CD4-positive, alpha-beta T cell treated with Interleukin-15 for 1 hour (primary cell): ENCODE data around the gene SLC46A1.
"Not testable (repeated sequence)": the region's sequence is repeated elsewhere in the genome, so short reads cannot be mapped to it uniquely, and the experiment has no call there.

Experiments used
- DNase-seq: peaks from one replicate; pipeline ENCODE4 v3.0.0-alpha.2; 2020

SLC46A1 gene

DNA sequence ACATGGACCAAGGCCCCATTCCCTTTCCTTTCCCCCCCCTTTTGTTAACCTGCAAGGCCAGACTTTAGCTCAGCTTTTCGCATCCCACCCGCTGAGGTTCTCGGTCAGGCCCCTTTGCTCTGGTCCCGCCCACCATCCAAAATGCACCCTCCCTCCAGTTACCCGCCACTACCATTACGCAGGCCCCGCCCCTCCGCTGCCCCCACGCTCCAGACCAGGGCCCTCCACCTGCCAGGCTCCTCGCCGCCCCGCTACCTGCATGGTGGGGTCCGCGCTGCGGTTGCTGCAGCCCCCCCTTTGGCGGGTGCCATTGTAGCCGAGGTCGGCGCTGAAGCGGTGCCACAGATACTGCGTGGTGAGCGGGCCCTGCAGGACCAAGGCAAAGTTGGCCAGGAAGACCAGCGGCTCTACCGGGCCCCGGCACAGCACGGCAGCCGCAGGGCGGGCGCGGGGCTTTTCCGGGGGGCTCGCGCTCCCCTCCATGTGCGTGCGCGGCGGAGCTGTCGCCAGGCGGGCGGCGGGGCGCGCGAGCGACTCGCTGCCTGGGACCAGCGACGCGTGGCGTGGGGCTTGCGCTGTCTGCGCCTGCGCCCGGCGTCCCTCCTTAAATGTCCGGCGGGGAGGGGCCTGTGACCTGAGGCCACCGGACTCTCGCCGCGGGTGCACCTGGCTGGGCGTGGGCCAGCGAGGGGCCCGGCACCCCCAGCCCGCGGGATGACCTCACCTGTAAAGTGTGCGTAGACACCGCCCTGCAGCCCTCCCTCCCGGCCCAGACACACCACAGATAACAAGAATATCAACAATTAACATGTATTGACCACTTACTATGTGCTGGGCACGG is at the start of gene SLC46A1:
Gene SLC46A1, minus strand, starts transcription at position 581 of the 841 bp plus-strand sequence. Its CDS starts 98 bp downstream, at position 483.
- DNase-seq = no peak

DNA sequence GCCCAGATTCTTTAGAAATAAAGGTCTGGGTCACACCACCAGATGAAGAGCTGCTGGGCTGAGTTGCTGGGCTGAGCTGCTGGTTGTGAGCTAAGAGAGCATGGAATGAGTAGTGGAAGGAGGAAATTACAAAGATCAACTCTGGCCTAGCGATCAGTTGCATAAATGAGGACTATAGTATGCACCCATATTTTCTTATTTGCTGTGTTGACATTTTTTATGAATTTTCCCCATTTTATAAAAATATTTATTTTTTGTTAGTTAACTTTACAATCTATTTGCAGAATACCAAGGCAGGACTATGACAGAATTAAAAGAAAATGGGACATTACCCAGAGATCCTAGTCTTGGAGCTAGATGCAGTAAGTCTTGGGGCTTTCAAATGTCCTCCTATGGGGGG is 43.8 kb upstream of the SLC46A1 start:
- DNase-seq = no peak

DNA sequence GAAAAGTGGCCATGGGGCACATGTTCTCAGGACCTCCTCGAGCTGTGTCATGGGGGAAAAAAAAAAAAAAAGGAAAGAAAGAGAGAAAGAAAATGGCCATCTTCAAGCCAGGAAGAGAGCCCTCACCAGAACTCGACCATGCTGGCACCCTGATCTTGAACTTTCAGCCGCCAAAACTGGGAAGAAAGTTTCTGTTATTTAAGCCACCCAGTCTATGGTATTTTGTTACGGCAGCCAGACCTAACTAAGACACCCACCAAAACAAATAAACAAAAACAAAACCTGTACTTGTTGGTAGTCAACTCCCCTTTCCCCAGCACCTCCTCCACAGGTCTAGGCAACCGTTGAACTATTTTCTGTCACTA is 41.4 kb upstream of the SLC46A1 start:
- DNase-seq = no peak

DNA sequence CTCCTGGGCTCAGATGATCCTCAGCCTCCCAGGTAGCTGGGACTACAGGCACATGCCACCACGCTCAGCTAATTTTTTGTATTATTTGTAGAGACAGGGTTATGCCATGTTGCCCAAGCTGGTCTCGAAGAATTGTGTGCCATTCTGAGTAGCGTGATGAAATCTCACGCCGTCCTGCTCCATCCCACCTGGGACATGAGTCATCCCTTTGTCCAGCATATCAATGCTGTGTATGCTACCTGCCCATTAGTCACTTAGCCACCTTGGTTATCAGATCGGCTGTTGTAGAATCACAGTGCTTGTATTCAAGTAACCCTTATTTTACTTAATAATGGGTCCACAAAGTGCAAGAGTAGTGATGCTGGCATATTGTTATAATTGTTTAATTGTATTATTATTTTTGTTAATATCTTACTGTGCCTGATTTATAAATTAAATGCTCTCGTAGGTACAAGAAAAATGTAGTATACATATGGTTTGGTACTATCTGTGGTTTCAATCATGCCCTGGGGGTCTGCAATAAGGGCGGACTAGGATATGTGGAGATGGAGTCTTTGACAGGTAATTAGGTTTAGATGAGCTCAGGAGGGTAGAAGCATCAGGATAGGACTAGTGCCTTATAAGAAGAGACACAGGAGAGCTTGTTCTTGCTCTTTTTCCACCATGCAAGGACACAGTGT is 40.8 kb upstream of the SLC46A1 start:
- no peak for DNase-seq

DNA sequence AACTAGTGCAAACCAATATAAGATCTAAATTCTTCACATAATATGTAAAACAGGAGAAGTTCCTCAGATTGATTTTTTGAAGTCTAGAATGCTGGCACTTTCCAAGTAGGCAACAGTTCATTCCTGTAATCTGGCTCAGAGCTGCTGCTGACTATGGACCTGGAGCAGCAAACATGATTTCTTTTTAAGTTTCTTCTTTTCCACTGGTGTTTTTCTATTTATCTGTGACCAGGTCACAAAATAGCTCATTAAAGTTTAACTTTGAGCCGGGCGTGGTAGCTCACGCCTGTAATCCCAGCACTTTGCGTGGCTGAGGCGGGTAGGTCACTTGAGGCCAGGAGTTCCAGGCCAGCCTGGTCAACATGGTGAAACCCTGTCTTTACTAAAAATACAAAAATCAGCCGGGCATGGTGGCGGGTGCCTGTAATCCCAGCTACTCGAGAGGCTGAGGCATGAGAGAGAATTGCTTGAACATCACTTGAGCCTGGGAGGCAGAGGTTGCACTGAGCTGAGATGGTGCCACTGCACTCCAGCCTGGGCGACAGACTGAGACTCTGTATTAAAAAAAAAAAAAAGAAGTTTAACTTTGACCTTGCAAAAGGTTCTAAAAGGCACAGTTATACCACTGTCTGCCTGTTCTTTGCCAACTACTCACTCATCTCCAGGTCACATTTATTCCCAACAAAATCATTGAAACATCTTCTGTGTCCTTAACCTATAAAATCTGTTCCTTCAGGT is 38.1 kb upstream of the SLC46A1 start:
- no peak for DNase-seq

DNA sequence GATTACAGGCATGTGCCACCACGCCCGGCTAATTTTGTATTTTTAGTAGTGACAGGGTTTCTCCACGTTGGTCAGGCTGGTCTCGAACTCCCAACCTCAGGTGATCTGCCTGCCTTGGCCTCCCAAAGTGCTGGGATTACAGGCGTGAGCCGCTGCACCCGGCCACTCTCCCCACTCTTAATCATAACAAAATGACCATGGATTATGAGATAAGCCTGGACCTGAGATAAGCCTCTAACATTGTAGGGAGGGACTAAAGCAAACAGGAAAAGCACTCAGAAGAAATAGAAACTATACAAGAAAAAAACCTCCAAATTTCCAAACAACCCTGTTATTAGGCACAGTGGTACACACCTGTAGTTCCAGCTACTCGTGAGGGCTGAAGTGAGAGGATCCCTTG is 28.3 kb upstream of the SLC46A1 start:
- not testable (repeated sequence) for DNase-seq

DNA sequence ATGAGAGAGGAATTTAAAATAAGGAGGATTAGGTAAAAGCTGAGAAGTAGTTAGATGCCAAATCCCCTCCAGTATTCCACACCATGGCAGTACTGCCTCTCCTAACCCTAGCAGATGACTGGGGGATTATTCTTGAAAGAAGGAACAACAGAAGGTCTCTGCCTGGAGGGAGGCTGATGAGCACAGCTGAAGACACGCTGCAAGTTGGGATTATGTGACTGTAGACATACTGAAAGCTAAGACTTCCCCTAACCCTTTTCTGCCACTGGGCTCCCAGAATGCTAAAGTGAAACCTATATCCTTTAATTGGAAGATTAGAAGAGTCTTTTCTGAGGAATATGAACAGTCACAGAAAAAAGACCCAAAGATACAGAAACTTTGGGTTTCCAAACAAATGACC is 27.7 kb upstream of the SLC46A1 start:
- DNase-seq = no peak

DNA sequence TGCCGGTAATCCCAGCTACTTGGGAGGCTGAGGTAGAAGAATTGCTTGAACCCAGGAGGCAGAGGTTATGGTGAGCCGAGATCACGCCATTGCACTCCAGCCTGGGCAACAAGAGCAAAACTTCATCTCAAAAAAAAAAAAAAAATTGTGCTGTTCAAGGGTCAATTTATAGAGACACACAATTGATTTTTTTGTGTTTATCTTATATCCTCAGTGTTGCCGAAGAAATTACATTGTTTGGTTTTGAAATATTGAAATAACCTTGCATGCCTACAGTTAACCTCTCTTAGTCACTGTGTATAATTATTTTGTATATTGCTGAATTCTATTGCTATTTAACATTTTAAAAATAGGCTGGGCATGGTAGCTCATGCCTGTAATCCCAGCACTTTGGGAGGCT is 22.0 kb upstream of the SLC46A1 start:
- not testable (repeated sequence) for DNase-seq

DNA sequence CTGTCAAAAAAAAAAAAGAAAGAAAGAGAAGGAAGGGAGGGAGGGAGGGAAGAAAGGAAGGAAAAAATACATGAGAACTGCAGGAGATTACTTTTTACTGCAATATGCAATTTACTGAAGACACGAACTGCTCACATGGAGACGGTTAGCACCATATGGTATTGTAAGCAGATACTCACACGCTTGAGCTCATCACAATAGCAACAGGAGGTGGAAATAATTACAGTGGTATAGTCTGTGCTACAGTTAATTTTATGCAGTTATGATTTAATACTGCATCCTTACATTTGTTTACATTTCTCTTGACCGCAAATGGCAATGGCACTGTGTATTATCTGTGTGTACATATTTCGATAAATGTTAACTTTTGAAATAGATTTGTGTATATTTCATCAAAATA is 21.4 kb upstream of the SLC46A1 start:
- DNase-seq = no peak

DNA sequence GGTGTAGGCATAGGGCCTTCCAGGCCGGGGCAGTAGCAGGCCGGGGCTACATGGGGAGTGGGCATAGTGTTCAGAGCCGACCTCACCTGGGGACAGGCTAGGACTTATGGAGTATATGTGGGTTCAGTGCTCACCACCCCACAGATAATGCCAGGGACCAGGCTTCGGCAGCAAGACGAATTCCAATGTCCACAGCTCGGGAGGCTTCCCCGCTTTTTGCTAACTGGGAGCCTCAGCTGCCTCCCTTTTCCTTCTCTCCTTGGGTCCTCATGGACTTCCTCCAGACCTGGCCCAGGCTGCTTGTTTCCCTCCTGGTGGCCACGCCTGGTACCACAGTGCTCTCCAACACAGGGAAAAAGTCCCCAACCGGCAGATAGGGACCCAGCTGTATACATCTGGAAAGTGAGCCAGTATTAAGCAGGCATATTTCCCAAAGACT is 20.1 kb upstream of the SLC46A1 start:
- DNase-seq = no peak

DNA sequence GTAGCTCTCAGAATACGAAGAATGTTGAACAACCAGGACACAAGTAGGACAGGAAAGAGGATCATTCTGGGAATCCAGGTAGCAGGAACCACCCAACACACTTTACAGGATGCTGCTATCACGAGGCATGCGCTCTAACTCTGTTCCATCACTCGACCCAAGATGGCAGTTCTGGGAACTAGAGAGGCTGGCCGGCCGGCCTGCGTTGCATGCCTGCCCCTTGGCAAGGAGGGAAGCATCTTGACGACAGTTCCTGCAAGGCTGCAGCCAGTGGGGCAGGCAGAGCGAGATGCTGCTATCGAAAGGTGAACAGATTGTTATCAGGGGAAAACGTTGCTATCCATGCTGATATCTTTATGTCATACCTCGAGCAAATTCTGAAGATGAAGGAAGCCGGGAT is 19.2 kb upstream of the SLC46A1 start:
- no peak for DNase-seq

DNA sequence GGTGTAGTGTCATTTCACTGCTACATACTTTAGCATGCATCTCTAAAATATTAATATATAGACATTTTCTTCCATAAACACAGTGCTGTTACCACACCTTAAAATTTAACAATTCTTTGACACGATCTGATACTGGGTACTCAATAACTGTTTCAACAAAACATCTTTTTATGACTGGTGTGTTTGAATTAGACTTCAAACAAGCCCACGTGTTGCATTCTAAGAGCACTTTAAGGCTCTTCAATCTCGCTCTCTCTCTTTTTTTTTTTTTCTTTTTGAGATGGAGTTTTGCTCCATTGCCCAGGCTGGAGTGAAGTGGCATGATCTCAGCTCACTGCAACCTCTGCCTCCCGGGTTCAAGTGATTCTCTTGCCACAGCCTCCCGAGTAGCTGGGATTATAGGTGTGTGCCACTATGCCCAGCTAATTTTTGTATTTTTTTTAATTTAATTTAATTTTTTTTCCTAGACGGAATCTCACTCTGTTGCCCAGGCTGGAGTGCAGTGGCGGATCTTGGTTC is 15.8 kb upstream of the SLC46A1 start:
- DNase-seq = no peak

DNA sequence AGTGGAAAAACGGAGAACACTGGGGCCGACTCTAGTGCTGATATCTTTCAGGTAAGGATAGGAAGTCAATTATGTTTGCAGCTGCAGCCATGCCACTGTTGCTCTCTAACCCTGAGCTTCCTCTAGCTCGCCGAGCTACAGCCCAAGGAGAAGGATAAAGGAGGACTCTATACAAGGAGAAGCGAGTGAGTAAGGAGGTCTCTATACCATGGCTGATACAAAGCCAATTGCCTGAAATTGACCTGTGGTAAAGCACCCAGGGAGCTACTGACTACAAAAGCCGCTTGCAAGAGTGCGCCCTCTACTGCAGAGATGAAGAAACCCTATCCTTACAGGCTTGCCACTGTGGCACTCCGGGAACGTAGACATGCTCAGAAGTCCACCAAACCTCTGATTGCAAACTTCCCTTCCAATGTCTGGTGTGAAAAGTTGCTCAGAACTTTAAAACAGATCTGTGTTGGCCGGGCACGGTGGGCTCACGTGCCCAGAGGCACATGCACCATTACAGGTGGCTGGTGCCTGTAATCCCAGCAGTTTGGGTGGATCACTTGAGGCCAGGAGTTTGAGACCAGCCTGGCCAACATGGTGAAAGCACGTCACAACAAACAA is 10.8 kb upstream of the SLC46A1 start:
- peak; percentile 56 for DNase-seq

DNA sequence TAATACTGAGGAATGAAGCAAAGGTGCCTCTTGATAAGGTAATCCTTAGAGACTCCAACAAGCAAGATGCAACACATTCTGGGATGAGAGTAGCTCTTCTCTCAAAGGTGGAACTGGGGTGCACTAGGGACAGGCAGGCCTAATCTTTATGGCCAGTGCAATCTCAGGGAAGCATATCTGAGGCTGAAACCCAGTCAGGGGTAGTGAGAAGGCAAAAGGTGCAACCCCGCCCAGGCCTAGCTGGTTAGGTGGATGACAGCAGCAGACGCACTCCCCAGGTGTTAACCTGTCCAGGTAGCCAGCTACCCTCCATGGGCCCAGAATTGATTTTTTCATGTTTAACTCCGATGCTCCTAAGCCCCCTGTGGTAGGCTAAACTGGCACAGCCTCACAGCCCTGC is 9.9 kb upstream of the SLC46A1 start:
- no peak for DNase-seq

DNA sequence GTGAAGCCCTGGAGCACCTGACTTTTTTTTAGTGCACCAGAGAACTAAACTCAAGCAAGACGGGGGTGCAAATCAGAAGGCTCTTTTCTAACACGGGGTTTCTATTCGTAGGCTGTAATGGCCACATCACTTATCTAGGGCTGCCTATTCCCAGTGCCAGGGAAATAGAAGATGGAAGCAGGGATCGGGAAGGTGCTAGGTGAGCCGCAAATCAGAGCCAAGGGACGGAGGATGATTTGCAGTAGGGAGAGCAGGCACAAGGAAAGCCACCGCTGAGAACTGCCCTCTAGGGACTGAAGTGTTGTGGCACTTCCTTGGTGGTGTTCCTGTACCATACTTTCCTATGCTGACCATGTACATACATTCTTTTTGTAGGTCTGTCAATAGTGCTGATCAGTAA is 7.8 kb upstream of the SLC46A1 start:
- DNase-seq = no peak

DNA sequence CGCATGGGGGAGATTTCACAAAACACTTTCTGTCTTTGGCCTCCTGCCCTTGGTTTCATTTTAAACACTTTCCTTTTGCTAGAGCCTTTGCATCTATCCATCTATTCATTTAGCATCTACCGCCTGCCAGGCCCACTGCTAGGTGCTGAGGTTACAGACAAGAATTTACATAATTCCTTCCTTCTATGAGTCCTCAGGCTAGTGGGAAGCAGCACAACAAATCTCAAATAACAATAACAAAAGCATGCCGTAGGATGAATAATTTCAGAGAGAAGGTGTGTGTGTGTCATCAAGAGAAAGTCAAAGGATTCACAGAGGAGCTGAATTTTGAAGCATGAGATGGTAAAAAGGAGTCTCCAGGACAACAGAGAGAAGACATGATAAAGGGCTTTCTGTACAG is 6.1 kb upstream of the SLC46A1 start:
- DNase-seq = no peak

DNA sequence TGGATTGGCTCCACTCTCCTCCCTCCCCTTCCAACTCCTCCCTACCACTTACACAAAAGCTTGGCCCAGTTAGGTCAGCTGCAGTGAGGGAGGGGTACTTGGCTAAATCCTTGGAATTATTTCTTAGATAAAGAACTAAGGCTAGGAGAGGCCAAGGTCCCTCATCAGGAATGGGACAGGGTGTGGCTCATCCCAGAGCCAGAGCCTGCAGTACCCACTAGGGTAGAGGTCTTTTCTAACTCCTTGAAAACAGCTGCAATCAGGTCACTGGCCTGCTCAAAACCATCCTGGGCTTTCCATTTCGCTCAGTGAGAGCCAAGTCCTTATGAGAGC is 1.9 kb upstream of the SLC46A1 start:
- DNase-seq = no peak

DNA sequence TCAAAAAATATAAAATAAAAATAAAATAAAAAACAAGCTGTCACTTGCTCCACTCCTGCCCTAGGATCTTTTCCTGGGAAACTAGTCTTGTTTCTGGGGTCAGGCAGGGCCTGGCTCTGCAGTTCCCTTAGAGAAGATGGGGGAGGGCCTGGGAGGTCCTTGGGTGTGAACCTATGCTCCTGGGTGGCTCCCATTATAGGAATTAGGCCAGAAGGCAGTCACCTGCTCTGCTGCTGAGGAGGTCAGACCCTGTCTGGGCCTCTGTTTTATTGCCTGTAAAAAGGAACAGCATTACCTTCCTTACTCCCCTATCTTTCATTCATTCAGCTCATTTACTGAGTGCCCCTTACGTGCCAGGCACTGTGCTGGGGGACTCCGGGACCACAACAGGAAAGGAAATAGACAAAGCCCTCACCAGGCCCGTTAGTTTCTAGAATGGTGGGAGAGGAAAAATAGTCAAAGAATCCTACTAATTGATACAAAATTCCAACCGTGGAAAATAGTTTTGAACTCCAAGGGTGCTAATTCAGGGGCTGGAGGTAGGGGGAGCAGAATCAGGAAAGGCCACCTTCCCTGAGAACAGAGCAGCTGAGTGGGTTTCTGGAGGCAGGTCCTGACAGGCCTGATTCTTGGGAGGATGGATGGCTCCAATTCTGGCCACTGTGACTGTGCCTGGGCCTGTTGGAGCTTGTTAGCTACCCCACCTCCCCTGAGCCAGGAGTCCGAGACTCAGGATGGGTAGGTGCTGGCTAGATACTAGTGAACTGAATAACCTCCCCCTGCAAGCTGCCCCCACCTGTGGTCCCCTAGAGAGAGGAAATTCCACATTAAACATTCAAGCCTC is 1.3 kb upstream of the SLC46A1 start:
- DNase-seq = no peak

DNA sequence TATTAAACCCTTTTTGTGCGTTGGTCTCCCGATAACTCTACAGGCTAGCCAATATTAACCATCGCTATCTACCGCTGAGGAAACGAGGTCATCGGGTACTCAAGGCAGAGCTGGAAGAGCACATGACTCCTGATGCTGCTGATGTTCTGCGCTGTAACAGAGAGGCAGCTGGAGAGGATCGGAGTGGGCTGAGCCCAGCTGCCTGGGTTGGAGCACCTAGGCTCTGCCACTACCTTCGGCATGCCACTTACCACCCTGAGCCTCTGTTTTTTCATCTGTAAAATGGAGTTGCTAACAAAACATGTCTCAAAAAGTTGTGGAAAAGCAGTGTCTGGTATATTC is 432 bp upstream of the SLC46A1 start:
- DNase-seq = no peak

DNA sequence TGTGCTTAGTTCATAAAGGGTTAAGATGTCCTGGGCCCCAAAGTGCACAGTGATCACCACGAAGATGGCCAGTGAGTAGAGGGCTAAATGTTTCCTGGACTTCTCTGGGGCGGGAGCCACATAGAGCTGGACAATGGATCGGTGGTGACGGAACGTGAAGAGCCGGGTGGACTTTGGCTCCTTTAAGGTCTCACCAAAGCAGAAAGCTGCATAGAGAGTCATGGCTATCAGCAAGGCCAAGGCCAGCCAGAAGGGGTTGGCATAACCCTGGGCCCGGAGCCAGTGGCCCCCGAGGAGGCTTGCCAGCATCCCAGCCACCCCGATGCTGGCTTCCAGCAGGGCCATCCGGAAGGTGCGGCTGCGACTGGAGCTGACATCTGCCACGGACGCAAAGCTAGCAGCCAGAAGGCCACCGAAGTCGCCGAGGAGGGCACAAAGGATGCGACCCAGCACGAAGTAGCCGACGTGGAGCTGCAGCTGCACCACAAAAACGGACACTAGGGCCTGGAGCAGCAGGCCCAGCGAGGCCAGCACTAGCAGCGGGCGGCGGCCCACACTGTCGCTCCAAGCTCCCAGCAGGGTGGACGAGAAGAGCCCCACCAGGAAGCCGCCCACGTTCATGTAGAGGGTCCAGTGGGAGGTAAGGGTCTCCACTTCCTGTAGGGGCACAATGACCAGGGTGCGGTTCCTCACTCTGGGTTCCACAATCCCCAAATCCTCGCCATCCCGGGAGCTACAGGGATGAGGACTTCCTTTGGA is 1.0 kb downstream of the SLC46A1 start:
- DNase-seq = no peak

DNA sequence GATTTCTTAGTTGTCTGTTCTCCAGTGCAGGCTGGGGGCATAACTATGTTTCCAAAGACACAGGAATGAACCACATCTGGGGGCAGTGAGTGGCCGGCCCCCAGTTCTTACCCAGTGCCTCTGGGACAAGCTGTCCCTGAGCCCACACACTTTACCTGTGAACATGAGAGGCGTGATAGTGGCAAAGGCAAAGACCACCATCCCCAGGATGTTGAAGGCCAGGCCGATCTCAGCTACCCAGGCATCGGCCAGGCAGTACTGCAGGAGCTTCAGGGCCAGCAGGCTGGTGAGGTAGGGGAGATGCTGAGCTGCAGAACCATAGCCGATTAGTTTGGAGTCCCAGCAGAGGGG is 1.6 kb downstream of the SLC46A1 start:
- no peak for DNase-seq

DNA sequence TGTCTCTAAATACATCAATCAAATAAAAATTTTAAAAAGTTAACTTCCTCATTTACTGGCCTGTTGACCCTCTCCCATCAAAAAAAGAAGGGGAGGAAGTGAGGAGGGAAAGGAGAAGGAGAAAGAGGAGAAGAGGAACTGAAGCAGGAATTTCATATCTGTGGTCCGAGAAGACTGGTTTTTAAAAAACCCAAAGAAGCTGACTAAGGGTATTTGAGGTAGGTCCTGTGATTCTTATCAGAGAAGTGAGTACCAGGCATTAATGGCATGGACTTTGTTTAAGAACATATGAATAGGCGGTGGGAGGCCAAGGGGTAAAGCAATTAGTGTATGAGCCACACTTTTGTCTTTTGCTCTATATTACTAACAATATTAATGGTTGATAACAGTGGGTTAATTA is 2.0 kb downstream of the SLC46A1 start:
- DNase-seq = no peak
